Panc1 (cell line): Measurements from ENCODE around the gene MARCHF9. TPM values are rescaled to one million over a fixed set of nuclear protein-coding genes. Genes with fewer than 3 reads are reported as not detected.

Experiments used
- ATAC-seq: fragments of 200-7000 bp; cut with Tn5 transposase; 2 replicates; pipeline ENCODE4 v1.9.1; 2020; ENCODE audit warnings: mild to moderate bottlenecking, moderate library complexity
- BruUV-seq: library from RNA; stranded (reverse); fragments of 400-500 nt; replicated peaks from 2 replicates; lab custom pipeline; 2021; lab: Mats Ljungman, UMichigan
- CTCF ChIA-PET: fragments of 300-600 bp; sonication (Branson Sonifier 250); formaldehyde crosslinking; loops from one replicate; lab custom pipeline; 2022; ENCODE audit warnings: antibody characterized with exemption; lab: Charles Lee
- POLR2A ChIA-PET: fragments of 300-600 bp; sonication (Branson Sonifier 250); formaldehyde crosslinking; loops from one replicate; lab custom pipeline; 2022; ENCODE audit warnings: antibody characterized with exemption; lab: Charles Lee
- DNase-seq: peaks from one replicate; pipeline ENCODE4 v3.0.0-alpha.2; 2010; ENCODE audit warnings: low read depth, low spot score
- H3K27ac ChIP-seq: 2 replicates; pipeline ENCODE4 v1.5.1; 2011; ENCODE audit warnings: mild to moderate bottlenecking, low read length, inconsistent platforms
- H3K27me3 ChIP-seq: fragments of 200-500 bp; sonication (Bioruptor generic); 2 replicates; pipeline ENCODE4 v1.6.0; 2014; ENCODE audit warnings: low read length, inconsistent platforms; ENCODE audit not compliant: control insufficient read depth, insufficient read depth
- H3K36me3 ChIP-seq: fragments of 200-500 bp; sonication (Bioruptor generic); 2 replicates; pipeline ENCODE4 v1.5.1; 2014; ENCODE audit warnings: inconsistent platforms, mild to moderate bottlenecking, low read length, moderate library complexity; ENCODE audit not compliant: control insufficient read depth, insufficient read depth
- H3K4me1 ChIP-seq: 2 replicates; pipeline ENCODE4 v1.5.1; 2011; ENCODE audit warnings: inconsistent platforms, mild to moderate bottlenecking, low read length, moderate library complexity; ENCODE audit not compliant: control insufficient read depth, insufficient read depth
- H3K4me3 ChIP-seq, 2 experiments: 2 replicates each; pipeline ENCODE4 v1.5.1; 2011 to 2012; ENCODE audit warnings: low read depth in 2 of 2, low read length in 2 of 2, mild to moderate bottlenecking in 2 of 2, inconsistent platforms in 1 of 2, moderate library complexity in 1 of 2
- H3K9me3 ChIP-seq: fragments of 200-500 bp; sonication (Bioruptor generic); 2 replicates; pipeline ENCODE4 v1.5.1; 2014; ENCODE audit warnings: low read depth, mild to moderate bottlenecking, inconsistent platforms, low read length, moderate library complexity; ENCODE audit not compliant: control insufficient read depth, insufficient read depth
- POLR2AphosphoS5 ChIP-seq: IDR thresholded peaks from 2 replicates; pipeline ENCODE4 v1.6.1; 2012; ENCODE audit warnings: mild to moderate bottlenecking, low read depth, low read length, moderate library complexity
- SIN3A ChIP-seq: IDR thresholded peaks from 2 replicates; pipeline ENCODE4 v1.6.1; 2012; ENCODE audit warnings: low read depth, mild to moderate bottlenecking, low read length, moderate library complexity, borderline replicate concordance; ENCODE audit not compliant: insufficient read depth
- TCF7L2 ChIP-seq: IDR thresholded peaks from 2 replicates; pipeline ENCODE4 v1.6.1; 2011; ENCODE audit warnings: mild to moderate bottlenecking, low read depth, low read length, inconsistent platforms
- in situ Hi-C: cut with HindIII; loops from 2 replicates; pipeline ENCODE4 v1.10.0; 2016; ENCODE audit warnings: low sequenced_read_pairs, low pct_unique_long_range_greater_than_20kb
- intact Hi-C: fragments of 100-400 bp; cut with micrococcal nuclease; formaldehyde crosslinking; loops from one replicate; pipeline ENCODE4 v1.10.0; 2022; ENCODE audit not compliant: unreplicated experiment
- total RNA-seq: library from RNA; stranded (reverse); gene quantifications from one replicate; pipeline ENCODE4 v1.2.1, GENCODE V29; 2021; ENCODE audit not compliant: unreplicated experiment
- TF ChIP-seq, protein P1 (sequence below), 2 experiments: IDR thresholded peaks; 2 replicates each; pipeline ENCODE4 v1.6.1; 2011 to 2012; ENCODE audit warnings: low read depth in 2 of 2, control low read depth in 1 of 2, low read length in 1 of 2, mild to moderate bottlenecking in 1 of 2, moderate library complexity in 1 of 2; ENCODE audit not compliant: insufficient read depth in 1 of 2
- TF ChIP-seq, protein P2 (sequence below): fragments of 450-650 bp; IDR thresholded peaks from 2 replicates; pipeline ENCODE4 v1.5.1; 2017; ENCODE audit warnings: mild to moderate bottlenecking

MARCHF9 gene
- total RNA-seq, 1 experiment from 2014 or later = 2.3 TPM

DNA sequence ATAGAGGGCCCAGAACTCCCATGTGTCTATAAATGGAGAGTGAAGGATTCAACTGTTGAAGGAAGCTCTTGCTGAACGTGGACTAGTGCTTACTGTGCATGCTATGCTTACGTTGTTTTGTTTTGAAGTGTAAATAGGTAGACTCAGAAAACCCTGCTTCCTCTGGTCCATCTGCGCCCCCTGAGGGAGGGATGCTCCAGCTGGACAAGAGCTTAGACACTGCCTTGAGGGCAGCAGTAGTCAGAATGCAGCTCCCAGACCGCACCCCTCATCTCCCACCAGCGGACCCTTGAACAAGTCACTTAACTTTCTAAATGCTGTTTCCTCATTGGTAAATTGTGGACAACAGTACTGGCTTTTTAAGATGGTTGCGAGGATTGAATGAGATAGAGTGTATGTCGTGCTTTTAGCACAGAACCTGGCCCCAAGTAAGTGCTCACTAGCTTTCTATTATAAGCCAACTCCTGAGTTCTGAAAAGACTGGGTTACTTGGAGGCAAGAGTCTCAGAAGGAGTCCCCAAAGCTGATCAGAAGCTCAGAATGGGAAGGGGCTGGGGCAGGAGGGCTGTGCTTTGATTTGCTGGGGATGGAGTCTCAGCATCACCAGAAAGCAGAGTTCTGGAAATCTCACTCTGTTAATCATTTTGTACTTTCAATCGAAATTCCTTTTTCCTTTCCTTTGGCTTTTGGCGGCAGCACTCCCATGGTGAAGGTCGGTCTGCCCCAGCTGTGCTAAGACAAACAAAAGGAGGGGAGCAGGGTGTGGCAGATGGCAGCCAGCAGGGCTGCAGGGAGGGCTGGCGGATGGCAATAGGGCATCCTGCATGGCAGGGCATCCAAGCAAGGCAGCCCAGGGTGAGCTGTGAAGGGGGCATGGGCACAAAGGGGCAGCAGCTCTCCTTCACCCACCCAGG, 31.9 kb upstream of the MARCHF9 start:
- TF ChIP-seq TCF7L2 (no peak), POLR2AphosphoS5 (no peak), SIN3A (no peak)
- TF ChIP-seq, protein P1, sequence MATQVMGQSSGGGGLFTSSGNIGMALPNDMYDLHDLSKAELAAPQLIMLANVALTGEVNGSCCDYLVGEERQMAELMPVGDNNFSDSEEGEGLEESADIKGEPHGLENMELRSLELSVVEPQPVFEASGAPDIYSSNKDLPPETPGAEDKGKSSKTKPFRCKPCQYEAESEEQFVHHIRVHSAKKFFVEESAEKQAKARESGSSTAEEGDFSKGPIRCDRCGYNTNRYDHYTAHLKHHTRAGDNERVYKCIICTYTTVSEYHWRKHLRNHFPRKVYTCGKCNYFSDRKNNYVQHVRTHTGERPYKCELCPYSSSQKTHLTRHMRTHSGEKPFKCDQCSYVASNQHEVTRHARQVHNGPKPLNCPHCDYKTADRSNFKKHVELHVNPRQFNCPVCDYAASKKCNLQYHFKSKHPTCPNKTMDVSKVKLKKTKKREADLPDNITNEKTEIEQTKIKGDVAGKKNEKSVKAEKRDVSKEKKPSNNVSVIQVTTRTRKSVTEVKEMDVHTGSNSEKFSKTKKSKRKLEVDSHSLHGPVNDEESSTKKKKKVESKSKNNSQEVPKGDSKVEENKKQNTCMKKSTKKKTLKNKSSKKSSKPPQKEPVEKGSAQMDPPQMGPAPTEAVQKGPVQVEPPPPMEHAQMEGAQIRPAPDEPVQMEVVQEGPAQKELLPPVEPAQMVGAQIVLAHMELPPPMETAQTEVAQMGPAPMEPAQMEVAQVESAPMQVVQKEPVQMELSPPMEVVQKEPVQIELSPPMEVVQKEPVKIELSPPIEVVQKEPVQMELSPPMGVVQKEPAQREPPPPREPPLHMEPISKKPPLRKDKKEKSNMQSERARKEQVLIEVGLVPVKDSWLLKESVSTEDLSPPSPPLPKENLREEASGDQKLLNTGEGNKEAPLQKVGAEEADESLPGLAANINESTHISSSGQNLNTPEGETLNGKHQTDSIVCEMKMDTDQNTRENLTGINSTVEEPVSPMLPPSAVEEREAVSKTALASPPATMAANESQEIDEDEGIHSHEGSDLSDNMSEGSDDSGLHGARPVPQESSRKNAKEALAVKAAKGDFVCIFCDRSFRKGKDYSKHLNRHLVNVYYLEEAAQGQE (IDR thresholded peaks at IDR 0.05; ENCODE audit: insufficient read depth in 1 of 2, low read depth in 2 of 2, low read length in 1 of 2) = no peak
- TF ChIP-seq, protein P2, sequence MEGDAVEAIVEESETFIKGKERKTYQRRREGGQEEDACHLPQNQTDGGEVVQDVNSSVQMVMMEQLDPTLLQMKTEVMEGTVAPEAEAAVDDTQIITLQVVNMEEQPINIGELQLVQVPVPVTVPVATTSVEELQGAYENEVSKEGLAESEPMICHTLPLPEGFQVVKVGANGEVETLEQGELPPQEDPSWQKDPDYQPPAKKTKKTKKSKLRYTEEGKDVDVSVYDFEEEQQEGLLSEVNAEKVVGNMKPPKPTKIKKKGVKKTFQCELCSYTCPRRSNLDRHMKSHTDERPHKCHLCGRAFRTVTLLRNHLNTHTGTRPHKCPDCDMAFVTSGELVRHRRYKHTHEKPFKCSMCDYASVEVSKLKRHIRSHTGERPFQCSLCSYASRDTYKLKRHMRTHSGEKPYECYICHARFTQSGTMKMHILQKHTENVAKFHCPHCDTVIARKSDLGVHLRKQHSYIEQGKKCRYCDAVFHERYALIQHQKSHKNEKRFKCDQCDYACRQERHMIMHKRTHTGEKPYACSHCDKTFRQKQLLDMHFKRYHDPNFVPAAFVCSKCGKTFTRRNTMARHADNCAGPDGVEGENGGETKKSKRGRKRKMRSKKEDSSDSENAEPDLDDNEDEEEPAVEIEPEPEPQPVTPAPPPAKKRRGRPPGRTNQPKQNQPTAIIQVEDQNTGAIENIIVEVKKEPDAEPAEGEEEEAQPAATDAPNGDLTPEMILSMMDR = no peak
- Histone ChIP-seq H3K9me3 (no peaks in the 10 kb centered on the region), H3K4me1 (peaks cover 4% of the 10 kb centered on the region; the same call in 1 of the 2 replicates), H3K27ac (no peak overlapping the region), H3K27me3 (no peaks in the 10 kb centered on the region), H3K36me3 (no peaks in the 10 kb centered on the region), H3K4me3 (no peak overlapping the region)
- POLR2A ChIA-PET = no interaction called here
- BruUV-seq = no TSS peak
- in situ Hi-C loops = no loop called here
- CTCF ChIA-PET = interaction anchor here (1.0 to 1.1 kb wide), 2 partner anchors 12 to 33 kb away, joined by 3 to 4 read pairs; no protein-coding TSS in a partner anchor
- DNase-seq (no peak), ATAC-seq (no peak)
- intact Hi-C loops = no loop called here

DNA sequence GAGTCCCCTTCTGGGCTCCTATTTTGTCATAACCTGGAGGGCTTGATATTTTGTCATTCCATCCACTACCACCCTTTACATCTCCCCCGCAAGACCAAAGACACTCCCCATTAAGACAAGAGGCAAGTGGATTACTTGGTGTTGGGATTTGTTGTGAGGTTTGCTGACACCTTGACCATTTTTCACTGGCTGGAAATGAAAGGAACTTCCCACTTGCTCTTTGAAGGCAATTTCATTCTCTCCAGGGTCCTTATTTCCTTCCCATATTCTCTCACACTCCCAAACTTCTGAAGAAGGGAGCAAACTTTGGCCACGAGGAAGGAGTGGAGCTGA, 31.3 kb upstream of the MARCHF9 start:
- no peaks in the 10 kb centered on the region for H3K36me3 ChIP-seq
- no peak overlapping the region for H3K4me3 ChIP-seq
- POLR2A ChIA-PET = no interaction called here
- intact Hi-C loops = no loop called here
- in situ Hi-C loops = no loop called here
- CTCF ChIA-PET = interaction anchor here (1.1 kb wide), 1 partner anchor 12 kb away, joined by 4 read pairs; no protein-coding TSS in a partner anchor
- ATAC-seq = no peak
- H3K9me3 ChIP-seq = no peaks in the 10 kb centered on the region
- no peak overlapping the region for H3K27ac ChIP-seq
- TF ChIP-seq POLR2AphosphoS5 (no peak), TCF7L2 (no peak), SIN3A (no peak)
- TF ChIP-seq, protein P2 = no peak
- no peaks in the 10 kb centered on the region for H3K27me3 ChIP-seq
- no peak for DNase-seq
- BruUV-seq = no TSS peak
- peaks cover 4% of the 10 kb centered on the region; the same call in 1 of the 2 replicates for H3K4me1 ChIP-seq
